WERI-Rb-1 (cell line): ENCODE results near the gene ALG6.

Source experiments
- DNase-seq: peaks from one replicate; pipeline ENCODE4 v3.0.0-alpha.2; 2020
- H3K27ac ChIP-seq: fragments of 250-450 bp; sonication (Bioruptor Pico); 2 replicates; pipeline ENCODE4 v1.5.1; 2020; ENCODE audit warnings: mild to moderate bottlenecking, moderate library complexity
- H3K27me3 ChIP-seq: fragments of 250-450 bp; sonication (Bioruptor Pico); 2 replicates; pipeline ENCODE4 v1.5.1; 2021; ENCODE audit warnings: mild to moderate bottlenecking, low read depth, moderate library complexity; ENCODE audit not compliant: insufficient read depth, severe bottlenecking
- H3K36me3 ChIP-seq: fragments of 250-450 bp; sonication (Bioruptor Pico); 2 replicates; pipeline ENCODE4 v1.5.1; 2020; ENCODE audit warnings: mild to moderate bottlenecking, moderate library complexity
- H3K4me3 ChIP-seq: 2 replicates; pipeline ENCODE4 v1.5.1; 2011; ENCODE audit warnings: low read depth, mild to moderate bottlenecking, control low read depth, low read length
- H3K9me3 ChIP-seq: fragments of 250-450 bp; sonication (Bioruptor Pico); 2 replicates; pipeline ENCODE4 v1.5.1; 2021; ENCODE audit warnings: mild to moderate bottlenecking, moderate library complexity; ENCODE audit not compliant: severe bottlenecking
- CTCF ChIP-seq: IDR thresholded peaks from 2 replicates; pipeline ENCODE4 v1.5.1; 2011; ENCODE audit warnings: low read depth, mild to moderate bottlenecking, control low read depth, inconsistent platforms, low read length

The ALG6 gene

GRCh38 chr1:63324779-63325119 lies 42.7 kb upstream of the ALG6 start:
- Histone ChIP-seq H3K27me3 (peaks cover 74% of the 10 kb centered on the region), H3K9me3 (no peaks in the 10 kb centered on the region), H3K4me3 (no peak overlapping the region)

GRCh38 chr1:63325279-63325985 lies 42.0 kb upstream of the ALG6 start:
- Histone ChIP-seq H3K27me3 (peaks cover 67% of the 10 kb centered on the region), H3K4me3 (no peak overlapping the region), H3K27ac (no peak overlapping the region), H3K36me3 (no peaks in the 10 kb centered on the region), H3K9me3 (no peaks in the 10 kb centered on the region)
- no peak for TF ChIP-seq CTCF
- DNase-seq = no peak

More at GRCh38 chr1:63324779-63325119, 42.7 kb upstream of the ALG6 start:
- TF ChIP-seq CTCF = no peak
- Histone ChIP-seq H3K36me3 (no peaks in the 10 kb centered on the region), H3K27ac (no peak overlapping the region)
- DNase-seq = no peak

- Histone ChIP-seq H3K27ac (no peak overlapping the region), H3K9me3 (no peaks in the 10 kb centered on the region), H3K4me3 (peak overlapping the region; percentile 3; the same call in 1 of the 2 replicates), H3K27me3 (peaks cover 62% of the 10 kb centered on the region), H3K36me3 (no peaks in the 10 kb centered on the region)
- TF ChIP-seq CTCF = no peak
- DNase-seq = no peak
Measured at GRCh38 chr1:63326106-63326472, 41.3 kb upstream of the ALG6 start.

GRCh38 chr1:63326473-63327380 lies 40.7 kb upstream of the ALG6 start:
- peak overlapping the region; percentile 3 for H3K4me3 ChIP-seq

GRCh38 chr1:63327417-63328054 lies 39.9 kb upstream of the ALG6 start:
- Histone ChIP-seq H3K9me3 (no peaks in the 10 kb centered on the region), H3K4me3 (no peak overlapping the region), H3K36me3 (no peaks in the 10 kb centered on the region), H3K27me3 (peaks cover 47% of the 10 kb centered on the region), H3K27ac (no peak overlapping the region)
- peak; percentile 82 for DNase-seq
- peak; percentile 93 for TF ChIP-seq CTCF

More at GRCh38 chr1:63326473-63327380, 40.7 kb upstream of the ALG6 start:
- peaks cover 55% of the 10 kb centered on the region for H3K27me3 ChIP-seq
- no peak for DNase-seq
- no peak for TF ChIP-seq CTCF
- H3K36me3 ChIP-seq = no peaks in the 10 kb centered on the region
- H3K27ac ChIP-seq = no peak overlapping the region
- no peaks in the 10 kb centered on the region for H3K9me3 ChIP-seq
